NCI-H2196 treated with DMSO at 0.1 percent for 48 hours (cell line): Measurements from ENCODE around the gene PDE4D.
A peak's percentile ranks its signal among the peaks of the same experiment; 100 is the strongest.
"Not testable (repeated sequence)": the region's sequence is repeated elsewhere in the genome, so short reads cannot be mapped to it uniquely, and the experiment has no call there.

Source experiments
- DNase-seq: peaks from one replicate; lab custom pipeline; 2025; ENCODE audit not compliant: unreplicated experiment; lab: John Stamatoyannopoulos, UW

PDE4D gene

GRCh38 chr5:59587489-59588337 is 305.8 kb downstream of the PDE4D start:
- no peak for DNase-seq

GRCh38 chr5:59586841-59587240 is 306.7 kb downstream of the PDE4D start:
- no peak for DNase-seq

GRCh38 chr5:59584858-59585846 is 308.4 kb downstream of the PDE4D start:
- DNase-seq, result no peak

- DNase-seq, result no peak
These were observed 309.5 kb downstream of the PDE4D start for GRCh38 chr5:59583810-59584562.

GRCh38 chr5:59583151-59583809 is 310.2 kb downstream of the PDE4D start:
- peak; percentile 11 for DNase-seq

- DNase-seq, result no peak
These were observed 310.8 kb downstream of the PDE4D start for GRCh38 chr5:59582746-59583145.

- DNase-seq, result no peak
These were observed 313.7 kb downstream of the PDE4D start for GRCh38 chr5:59579824-59580167.

- no peak for DNase-seq
These were observed 314.3 kb downstream of the PDE4D start for GRCh38 chr5:59579101-59579823.

GRCh38 chr5:59577485-59577884 is 316.0 kb downstream of the PDE4D start:
- no peak for DNase-seq

- no peak for DNase-seq
These were observed 317.7 kb downstream of the PDE4D start for GRCh38 chr5:59575648-59576445.

GRCh38 chr5:59573509-59573908 is 320.0 kb downstream of the PDE4D start:
- not testable (repeated sequence) for DNase-seq

GRCh38 chr5:59571067-59571466 is 322.5 kb downstream of the PDE4D start:
- DNase-seq, result no peak

GRCh38 chr5:59569608-59570334 is 323.8 kb downstream of the PDE4D start:
- DNase-seq, result no peak

- DNase-seq, result no peak
These were observed 324.4 kb downstream of the PDE4D start for GRCh38 chr5:59569158-59569557.

- no peak for DNase-seq
These were observed 325.4 kb downstream of the PDE4D start for GRCh38 chr5:59568161-59568560.

GRCh38 chr5:59565551-59565950 is 328.0 kb downstream of the PDE4D start:
- no peak for DNase-seq

GRCh38 chr5:59564895-59565294 is 328.6 kb downstream of the PDE4D start:
- no peak for DNase-seq

GRCh38 chr5:59562756-59563389 is 330.7 kb downstream of the PDE4D start:
- DNase-seq, result peak; percentile 63
